Measurements from ENCODE around the gene OR10A2. TPM values are rescaled to one million over a fixed set of nuclear protein-coding genes. Genes with fewer than 3 reads are reported as not detected.

The OR10A2 gene
- total RNA-seq, 1 donor from 2014 or later = not detected

- no peak for DNase-seq
- Histone ChIP-seq H3K4me1 (no peaks in the 10 kb centered on the region), H3K27me3 (ENCODE audit: low read depth) (no peaks in the 10 kb centered on the region), H3K9me3 (replicated peaks) (peaks cover 4% of the 10 kb centered on the region), H3K27ac (replicated peaks) (no peak overlapping the region), H3K36me3 (no peaks in the 10 kb centered on the region), H3K4me3 (no peak overlapping the region)
- intact Hi-C loops (cut with micrococcal nuclease) = no loop called here
- TF ChIP-seq CTCF (IDR thresholded peaks at IDR 0.05; ENCODE audit: borderline replicate concordance) = no peak
These were observed 56.8 kb downstream of the OR10A2 start for GRCh38 chr11:6919698-6920097.

GRCh38 chr11:6920702-6921101, 57.8 kb downstream of the OR10A2 start, which contains the start of gene OR2D3:
OR2D3 (plus strand) TSS chr11:6921002; CDS start chr11:6921002, 0 bp downstream.
- TF ChIP-seq CTCF (IDR thresholded peaks at IDR 0.05; ENCODE audit: borderline replicate concordance) = no peak
- Histone ChIP-seq H3K27ac (replicated peaks) (no peak within 1 kb of the TSS), H3K27me3 (ENCODE audit: low read depth) (no peaks in the 10 kb centered on the region), H3K4me1 (peaks cover under 1% of the 10 kb centered on the region), H3K4me3 (no peak within 1 kb of the TSS), H3K36me3 (no peaks in the 10 kb centered on the region), H3K9me3 (replicated peaks) (peaks cover 4% of the 10 kb centered on the region)
- intact Hi-C loops (cut with micrococcal nuclease) = no loop called here
- no peak for DNase-seq

Other genes with a start within 250 kb of the OR10A2 start
- gene TPP1, start 243.6 kb upstream of the OR10A2 start, total RNA-seq = 84.2 TPM
- 9.5 TPM for gene DCHS1, start 207.2 kb upstream of the OR10A2 start, total RNA-seq
- gene MRPL17, start 179.7 kb upstream of the OR10A2 start, total RNA-seq = 40.2 TPM
- gene OR2AG2, start 91.1 kb upstream of the OR10A2 start, total RNA-seq = not detected
- not detected for gene OR2AG1, start 80.0 kb upstream of the OR10A2 start, total RNA-seq
- gene OR6A2, start 63.4 kb upstream of the OR10A2 start, total RNA-seq = not detected
- gene OR10A5, start 17.4 kb upstream of the OR10A2 start, total RNA-seq = not detected
- not detected for gene OR10A4, start 13.6 kb downstream of the OR10A2 start, total RNA-seq
- gene OR2D2, start 29.4 kb downstream of the OR10A2 start, total RNA-seq = not detected
- not detected for gene OR2D3, start 57.9 kb downstream of the OR10A2 start, total RNA-seq
- 0.77 TPM for gene ZNF215, start 63.4 kb downstream of the OR10A2 start, total RNA-seq
- gene ZNF214, start 157.3 kb downstream of the OR10A2 start, total RNA-seq = 0.96 TPM
- not detected for gene NLRP14, start 157.4 kb downstream of the OR10A2 start, total RNA-seq
- gene RBMXL2, start 225.9 kb downstream of the OR10A2 start, total RNA-seq = not detected

Data from left ventricle myocardium inferior (tissue), 1 donor.